Loucy (cell line): Measurements from ENCODE around the gene ZBTB24.

Experiments
- EZH2phosphoT487 ChIP-seq: fragments of 200-600 bp; IDR thresholded peaks from 2 replicates; pipeline ENCODE4 v1.6.1; 2018; ENCODE audit warnings: antibody characterized with exemption, mild to moderate bottlenecking, moderate library complexity, borderline replicate concordance
- TF ChIP-seq, protein P1 (sequence below): fragments of 200-600 bp; sonication (generic); conservative IDR thresholded peaks from 2 replicates; pipeline ENCODE4 v1.5.1; 2014; ENCODE audit warnings: mild to moderate bottlenecking, antibody characterized with exemption, low read length

DNA sequence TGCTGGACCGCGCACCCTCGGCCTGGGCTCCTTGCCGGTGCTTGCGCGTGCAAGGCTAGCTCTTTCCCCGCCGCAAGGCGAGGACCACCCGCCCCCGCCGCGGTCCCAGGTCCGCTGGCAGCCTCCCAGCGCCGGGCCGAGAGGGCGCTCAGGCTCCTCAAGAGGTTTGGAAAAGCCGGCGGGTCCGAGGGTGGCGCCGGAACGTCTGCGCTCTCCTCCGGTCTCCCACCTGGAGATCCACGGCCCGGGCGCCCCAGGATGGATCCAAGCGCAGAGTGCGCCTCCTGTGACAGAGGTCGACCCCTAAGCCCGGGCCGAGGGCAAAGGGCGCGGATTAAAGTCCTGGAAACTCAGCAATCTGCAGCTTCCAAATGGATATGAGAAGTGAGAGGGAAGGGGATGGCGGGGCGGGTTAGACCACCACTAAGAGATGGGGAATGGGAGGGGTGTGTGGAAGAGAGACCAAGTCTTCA, 26.9 kb downstream of the ZBTB24 start:
- TF ChIP-seq, protein P1, sequence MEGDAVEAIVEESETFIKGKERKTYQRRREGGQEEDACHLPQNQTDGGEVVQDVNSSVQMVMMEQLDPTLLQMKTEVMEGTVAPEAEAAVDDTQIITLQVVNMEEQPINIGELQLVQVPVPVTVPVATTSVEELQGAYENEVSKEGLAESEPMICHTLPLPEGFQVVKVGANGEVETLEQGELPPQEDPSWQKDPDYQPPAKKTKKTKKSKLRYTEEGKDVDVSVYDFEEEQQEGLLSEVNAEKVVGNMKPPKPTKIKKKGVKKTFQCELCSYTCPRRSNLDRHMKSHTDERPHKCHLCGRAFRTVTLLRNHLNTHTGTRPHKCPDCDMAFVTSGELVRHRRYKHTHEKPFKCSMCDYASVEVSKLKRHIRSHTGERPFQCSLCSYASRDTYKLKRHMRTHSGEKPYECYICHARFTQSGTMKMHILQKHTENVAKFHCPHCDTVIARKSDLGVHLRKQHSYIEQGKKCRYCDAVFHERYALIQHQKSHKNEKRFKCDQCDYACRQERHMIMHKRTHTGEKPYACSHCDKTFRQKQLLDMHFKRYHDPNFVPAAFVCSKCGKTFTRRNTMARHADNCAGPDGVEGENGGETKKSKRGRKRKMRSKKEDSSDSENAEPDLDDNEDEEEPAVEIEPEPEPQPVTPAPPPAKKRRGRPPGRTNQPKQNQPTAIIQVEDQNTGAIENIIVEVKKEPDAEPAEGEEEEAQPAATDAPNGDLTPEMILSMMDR, result peak; percentile 12; the same call in 1 of the 2 replicates
- no peak for TF ChIP-seq EZH2phosphoT487
